IPS-15b (cell line): ENCODE results near the gene BACH2.

Experiments used
- H3K27me3 ChIP-seq: one replicate; pipeline ENCODE4 v1.6.1; 2013; ENCODE audit warnings: low read length; ENCODE audit not compliant: control insufficient read depth, insufficient read depth
- H3K36me3 ChIP-seq: one replicate; pipeline ENCODE4 v1.6.1; 2013; ENCODE audit warnings: low read length; ENCODE audit not compliant: control insufficient read depth, insufficient read depth
- H3K4me1 ChIP-seq: one replicate; pipeline ENCODE4 v1.6.1; 2013; ENCODE audit warnings: mild to moderate bottlenecking, low read length; ENCODE audit not compliant: control insufficient read depth, insufficient read depth
- H3K4me3 ChIP-seq: one replicate; pipeline ENCODE4 v1.5.1; 2013; ENCODE audit warnings: low read depth, low read length
- H3K9ac ChIP-seq: one replicate; pipeline ENCODE4 v1.6.1; 2013; ENCODE audit warnings: low read depth, mild to moderate bottlenecking, low read length
- H3K9me3 ChIP-seq: one replicate; pipeline ENCODE4 v1.6.1; 2013; ENCODE audit warnings: mild to moderate bottlenecking, low read length; ENCODE audit not compliant: control insufficient read depth, insufficient read depth

The BACH2 gene

DNA sequence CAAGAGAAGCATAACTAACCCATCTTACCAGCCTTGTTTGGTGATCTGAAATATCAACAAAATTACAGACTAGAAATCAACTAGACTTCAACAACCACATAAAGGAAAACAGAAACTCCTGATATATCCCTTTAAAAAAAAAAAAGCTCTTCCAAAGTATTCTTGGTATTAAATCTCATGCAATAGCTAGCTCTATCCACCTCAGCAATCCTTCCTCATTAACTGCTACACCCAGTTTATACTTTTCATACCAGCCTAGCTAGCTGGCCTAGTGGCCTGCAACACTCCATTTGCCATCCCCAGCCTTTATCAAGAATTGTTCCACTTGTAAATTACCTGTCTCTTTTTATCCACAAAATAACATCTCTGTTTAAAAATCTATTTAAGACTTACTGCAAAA lies 69.0 kb downstream of the BACH2 start:
- H3K9ac ChIP-seq, result no peak overlapping the region
- H3K4me1 ChIP-seq, result no peaks in the 10 kb centered on the region
- no peaks in the 10 kb centered on the region for H3K27me3 ChIP-seq
- H3K4me3 ChIP-seq, result no peak overlapping the region
- peaks cover 1% of the 10 kb centered on the region for H3K9me3 ChIP-seq
- H3K36me3 ChIP-seq, result no peaks in the 10 kb centered on the region

GRCh38 chr6:90227213-90227612 lies 69.4 kb downstream of the BACH2 start:
- no peaks in the 10 kb centered on the region for H3K36me3 ChIP-seq
- H3K4me3 ChIP-seq, result no peak overlapping the region
- no peak overlapping the region for H3K9ac ChIP-seq
- no peaks in the 10 kb centered on the region for H3K27me3 ChIP-seq
- H3K4me1 ChIP-seq, result no peaks in the 10 kb centered on the region
- peaks cover 6% of the 10 kb centered on the region for H3K9me3 ChIP-seq

DNA sequence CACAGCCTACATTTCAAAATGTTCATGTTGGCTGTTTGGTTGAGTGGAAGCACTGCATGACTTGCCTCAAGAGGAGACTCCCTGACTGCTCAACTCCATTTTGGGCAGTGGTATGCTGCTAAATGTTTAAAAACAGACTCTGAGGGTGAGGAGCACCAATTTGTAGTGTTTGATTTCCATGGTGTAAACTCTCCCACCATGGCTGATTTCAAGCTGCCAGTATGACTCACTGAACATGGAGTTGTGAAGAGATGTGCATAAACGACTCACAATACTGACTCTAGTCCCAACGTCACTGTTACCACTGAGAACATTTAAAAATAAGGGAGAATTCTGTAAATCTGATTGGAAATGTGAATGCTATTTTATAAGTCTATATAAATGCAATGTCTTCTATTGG lies 70.4 kb downstream of the BACH2 start:
- H3K4me3 ChIP-seq, result no peak overlapping the region
- H3K36me3 ChIP-seq, result no peaks in the 10 kb centered on the region
- no peak overlapping the region for H3K9ac ChIP-seq
- no peaks in the 10 kb centered on the region for H3K27me3 ChIP-seq
- H3K9me3 ChIP-seq, result peaks cover 7% of the 10 kb centered on the region
- H3K4me1 ChIP-seq, result no peaks in the 10 kb centered on the region

GRCh38 chr6:90224196-90224595 lies 72.4 kb downstream of the BACH2 start:
- H3K36me3 ChIP-seq, result no peaks in the 10 kb centered on the region
- peaks cover 7% of the 10 kb centered on the region for H3K9me3 ChIP-seq
- no peak overlapping the region for H3K9ac ChIP-seq
- H3K4me3 ChIP-seq, result no peak overlapping the region
- H3K4me1 ChIP-seq, result peaks cover 6% of the 10 kb centered on the region
- no peaks in the 10 kb centered on the region for H3K27me3 ChIP-seq

DNA sequence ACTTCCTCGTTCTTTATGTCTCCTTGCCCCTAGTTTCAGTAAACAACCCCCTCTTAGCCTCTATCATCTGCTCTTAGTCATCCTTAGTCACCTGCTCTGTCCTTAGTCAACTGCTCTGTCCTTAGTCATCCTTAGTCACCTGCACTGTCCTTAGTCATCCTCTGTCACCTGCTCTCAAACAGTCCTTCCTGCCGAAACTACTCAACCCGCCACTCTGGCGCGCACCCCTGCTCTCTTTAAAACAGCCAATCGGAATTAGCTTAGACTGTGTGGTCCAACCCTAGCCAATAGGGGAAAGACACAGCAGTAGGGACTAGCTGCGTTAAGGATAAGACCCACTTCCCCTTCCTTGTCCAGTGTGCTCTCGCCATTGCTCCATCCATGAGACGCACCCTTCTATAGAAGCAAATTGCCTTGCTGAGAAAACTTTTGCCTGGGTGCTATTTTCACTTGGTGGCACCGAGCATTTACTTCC lies 73.9 kb downstream of the BACH2 start:
- H3K4me3 ChIP-seq, result no peak overlapping the region
- no peaks in the 10 kb centered on the region for H3K36me3 ChIP-seq
- H3K4me1 ChIP-seq, result peaks cover 15% of the 10 kb centered on the region
- H3K27me3 ChIP-seq, result no peaks in the 10 kb centered on the region
- H3K9ac ChIP-seq, result no peak overlapping the region
- H3K9me3 ChIP-seq, result peaks cover 7% of the 10 kb centered on the region

DNA sequence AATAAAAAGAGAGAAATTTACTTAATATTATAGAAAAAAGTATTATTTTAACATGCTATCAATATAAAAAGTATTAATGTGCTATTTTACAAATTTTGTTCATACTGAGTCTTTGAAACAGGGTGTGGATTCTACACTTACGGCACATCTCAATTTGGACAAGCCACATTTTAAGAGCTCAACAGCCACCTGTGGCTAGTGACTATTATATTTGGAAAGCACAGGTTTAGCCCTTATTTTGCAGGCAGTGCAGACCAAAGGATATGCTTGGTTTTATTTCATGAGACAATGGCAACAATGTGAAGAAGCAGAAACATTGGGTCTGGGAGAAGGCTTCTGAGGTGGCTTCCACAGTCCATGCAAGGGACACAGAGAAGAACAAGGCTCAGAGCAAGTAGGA lies 74.6 kb downstream of the BACH2 start:
- Histone ChIP-seq H3K9ac (no peak overlapping the region), H3K36me3 (no peaks in the 10 kb centered on the region), H3K4me3 (no peak overlapping the region), H3K9me3 (peaks cover 7% of the 10 kb centered on the region), H3K27me3 (no peaks in the 10 kb centered on the region), H3K4me1 (peaks cover 23% of the 10 kb centered on the region)

- H3K9me3 ChIP-seq, result peaks cover 7% of the 10 kb centered on the region
- no peaks in the 10 kb centered on the region for H3K36me3 ChIP-seq
- H3K9ac ChIP-seq, result no peak overlapping the region
- no peaks in the 10 kb centered on the region for H3K27me3 ChIP-seq
- peaks cover 29% of the 10 kb centered on the region for H3K4me1 ChIP-seq
- H3K4me3 ChIP-seq, result no peak overlapping the region
Measured at GRCh38 chr6:90221403-90221802, 75.2 kb downstream of the BACH2 start.

DNA sequence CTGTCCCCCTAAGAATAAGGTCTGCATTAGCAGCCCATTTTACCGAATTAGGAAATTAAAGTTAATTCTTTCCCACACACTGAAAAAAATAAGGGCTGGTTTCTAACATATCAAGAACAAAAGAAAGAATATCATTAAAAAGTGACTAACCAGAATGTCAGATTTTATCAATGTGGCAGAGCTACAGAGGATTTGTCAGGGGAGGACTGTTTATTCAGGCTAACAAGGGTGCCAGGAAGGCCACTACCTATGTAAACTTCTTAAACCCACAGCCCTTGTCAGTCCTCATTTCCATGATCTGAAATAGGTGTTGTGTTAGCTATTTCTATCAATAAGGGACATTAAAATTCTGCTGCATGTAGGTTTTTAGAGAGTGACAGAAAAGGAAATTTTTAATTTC lies 76.4 kb downstream of the BACH2 start:
- no peaks in the 10 kb centered on the region for H3K27me3 ChIP-seq
- no peaks in the 10 kb centered on the region for H3K36me3 ChIP-seq
- no peak overlapping the region for H3K9ac ChIP-seq
- H3K4me3 ChIP-seq, result no peak overlapping the region
- peaks cover 38% of the 10 kb centered on the region for H3K4me1 ChIP-seq
- H3K9me3 ChIP-seq, result peaks cover 7% of the 10 kb centered on the region

DNA sequence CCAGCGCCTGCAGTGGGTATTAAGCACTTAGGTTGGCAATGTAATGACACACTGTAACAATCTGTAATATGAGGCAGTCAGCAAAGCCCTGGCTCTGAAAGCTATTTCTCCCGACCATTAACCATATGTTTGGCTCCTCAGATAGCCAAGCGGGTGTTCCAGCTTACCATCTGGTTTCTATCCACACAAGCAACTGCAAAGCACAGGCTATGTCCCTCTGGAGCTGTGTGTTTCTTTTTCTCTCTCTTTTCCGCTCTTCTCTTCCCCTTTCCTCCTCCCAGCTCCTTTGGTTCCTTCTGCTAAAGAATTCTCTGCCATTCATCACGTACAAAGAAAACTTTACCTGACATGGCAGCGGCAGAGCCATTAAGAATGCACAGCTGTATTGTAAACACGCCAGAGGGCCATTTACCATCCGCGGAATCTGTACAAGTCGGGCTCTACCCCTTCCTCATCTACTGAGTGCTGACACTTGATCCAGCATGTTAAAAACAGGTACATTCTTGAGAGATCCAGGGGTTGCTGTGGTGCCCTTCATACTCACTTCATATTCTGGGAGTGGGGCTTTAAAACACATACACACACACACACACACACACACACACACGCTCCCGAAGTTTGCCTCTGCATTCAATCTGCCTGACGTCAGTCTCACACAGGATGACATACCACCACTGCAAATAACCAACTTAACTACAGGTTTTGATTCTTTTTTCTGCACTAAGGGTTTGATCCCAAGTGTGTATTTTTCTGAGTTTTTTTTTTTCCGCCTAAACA lies 77.2 kb downstream of the BACH2 start:
- H3K4me1 ChIP-seq, result peaks cover 38% of the 10 kb centered on the region
- H3K4me3 ChIP-seq, result no peak overlapping the region
- H3K9ac ChIP-seq, result peak overlapping the region; percentile 37

DNA sequence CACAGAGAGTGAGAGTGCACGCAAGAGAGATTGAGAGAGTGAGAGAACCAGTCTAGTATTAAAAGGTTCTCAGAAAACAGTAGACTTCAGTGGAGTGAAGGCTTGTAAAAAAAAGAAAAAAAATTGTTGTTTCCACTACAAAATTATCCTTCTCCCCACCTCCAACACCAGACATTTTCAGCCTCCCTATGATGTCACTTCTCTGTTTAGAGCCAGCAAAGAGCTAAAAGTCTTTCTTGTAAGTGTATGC lies 77.8 kb downstream of the BACH2 start:
- Histone ChIP-seq H3K9ac (no peak overlapping the region), H3K4me3 (no peak overlapping the region), H3K36me3 (no peaks in the 10 kb centered on the region), H3K4me1 (peaks cover 38% of the 10 kb centered on the region), H3K27me3 (no peaks in the 10 kb centered on the region), H3K9me3 (peaks cover 7% of the 10 kb centered on the region)

More for the DNA sequence above, 77.2 kb downstream of the BACH2 start:
- no peaks in the 10 kb centered on the region for H3K27me3 ChIP-seq
- H3K9me3 ChIP-seq, result peaks cover 7% of the 10 kb centered on the region
- H3K36me3 ChIP-seq, result no peaks in the 10 kb centered on the region

DNA sequence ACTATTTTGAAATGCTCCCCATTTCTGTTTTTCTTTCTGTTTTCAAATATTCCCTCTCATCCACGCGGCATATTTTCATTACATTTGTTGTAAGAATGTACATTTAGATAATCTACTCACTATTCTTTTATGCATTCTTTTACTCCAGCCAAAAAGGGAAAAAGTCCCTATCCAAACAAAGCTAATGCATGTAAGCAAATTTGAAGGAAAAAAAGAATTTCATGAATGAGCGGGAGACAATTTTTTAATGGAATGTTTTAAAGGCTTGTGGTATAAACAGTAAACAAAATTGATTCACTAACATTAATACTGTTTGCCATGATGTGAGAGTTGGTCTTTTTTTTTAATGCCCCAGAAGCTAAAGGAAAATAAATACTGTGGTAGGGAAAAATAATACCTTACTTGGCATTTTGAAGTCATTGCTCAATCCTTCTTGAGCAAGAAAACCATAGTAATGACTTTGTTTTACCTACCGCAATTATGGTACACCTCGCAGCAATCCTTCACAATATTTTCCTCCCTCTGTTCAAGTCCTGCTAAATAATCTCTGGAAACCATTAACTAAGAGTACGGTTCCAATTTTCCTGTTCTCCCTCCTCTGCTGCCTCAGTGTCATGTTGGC lies 79.0 kb downstream of the BACH2 start:
- no peak overlapping the region for H3K4me3 ChIP-seq
- peaks cover 38% of the 10 kb centered on the region for H3K4me1 ChIP-seq
- peaks cover 5% of the 10 kb centered on the region for H3K9me3 ChIP-seq
- no peaks in the 10 kb centered on the region for H3K36me3 ChIP-seq
- H3K9ac ChIP-seq, result peak overlapping the region; percentile 57
- no peaks in the 10 kb centered on the region for H3K27me3 ChIP-seq
